SU-DHL-6 (cell line): ENCODE data around the gene RIMBP2.

Source experiments
- EZH2phosphoT487 ChIP-seq: fragments of 200-600 bp; sonication (generic), shearing (Covaris generic); conservative IDR thresholded peaks from 2 replicates; pipeline ENCODE4 v1.6.1; 2018; ENCODE audit warnings: mild to moderate bottlenecking, antibody characterized with exemption, low read length, moderate library complexity, mixed read lengths
- TF ChIP-seq, protein P1 (sequence below): fragments of 200-600 bp; sonication (generic); IDR thresholded peaks from one replicate; pipeline ENCODE4 v1.5.1; 2017; ENCODE audit warnings: antibody characterized with exemption, mild to moderate bottlenecking, low read length, moderate library complexity; ENCODE audit not compliant: insufficient read depth, poor library complexity, severe bottlenecking

DNA sequence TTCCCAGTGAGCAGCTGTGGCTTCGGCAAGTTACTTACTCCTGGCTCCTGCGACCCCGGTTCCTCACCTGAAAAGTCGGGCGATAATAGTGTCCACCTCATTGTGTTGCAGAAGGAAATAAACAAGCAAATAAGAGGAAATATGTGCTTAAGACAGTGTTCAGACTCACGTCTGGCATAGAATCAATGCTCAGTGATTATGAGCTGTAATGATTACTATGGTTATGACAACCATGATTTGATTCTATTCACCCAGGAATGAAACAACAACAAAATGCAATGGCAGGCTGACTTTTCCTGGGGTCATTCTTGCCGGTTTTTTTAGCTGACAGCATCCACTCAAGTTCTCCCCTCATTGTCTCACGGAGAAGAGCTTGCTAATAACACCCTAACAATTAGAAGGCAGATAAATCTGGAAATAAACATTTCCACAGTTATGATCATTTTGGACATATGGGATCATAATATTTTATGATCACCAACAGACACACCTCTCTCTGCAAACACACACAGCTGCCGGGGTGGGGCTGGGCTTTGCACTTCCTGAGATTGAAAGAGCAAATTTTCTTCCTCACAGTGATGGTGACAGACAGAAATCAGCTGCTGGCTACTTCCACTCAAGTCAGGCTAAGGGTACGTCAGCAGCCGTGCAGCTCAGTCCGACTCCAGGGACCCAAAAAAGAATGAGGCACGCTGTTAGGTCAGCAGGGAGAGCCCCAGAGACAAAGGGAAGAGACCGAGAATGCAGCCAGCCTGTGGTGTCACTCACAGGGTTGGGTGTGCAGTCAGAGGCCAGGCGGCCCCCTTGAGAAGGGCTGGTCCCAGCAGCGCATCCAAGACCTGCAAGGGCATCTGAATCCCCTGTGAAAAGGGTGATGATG lies 158.0 kb downstream of the RIMBP2 start:
- TF ChIP-seq, protein P1, sequence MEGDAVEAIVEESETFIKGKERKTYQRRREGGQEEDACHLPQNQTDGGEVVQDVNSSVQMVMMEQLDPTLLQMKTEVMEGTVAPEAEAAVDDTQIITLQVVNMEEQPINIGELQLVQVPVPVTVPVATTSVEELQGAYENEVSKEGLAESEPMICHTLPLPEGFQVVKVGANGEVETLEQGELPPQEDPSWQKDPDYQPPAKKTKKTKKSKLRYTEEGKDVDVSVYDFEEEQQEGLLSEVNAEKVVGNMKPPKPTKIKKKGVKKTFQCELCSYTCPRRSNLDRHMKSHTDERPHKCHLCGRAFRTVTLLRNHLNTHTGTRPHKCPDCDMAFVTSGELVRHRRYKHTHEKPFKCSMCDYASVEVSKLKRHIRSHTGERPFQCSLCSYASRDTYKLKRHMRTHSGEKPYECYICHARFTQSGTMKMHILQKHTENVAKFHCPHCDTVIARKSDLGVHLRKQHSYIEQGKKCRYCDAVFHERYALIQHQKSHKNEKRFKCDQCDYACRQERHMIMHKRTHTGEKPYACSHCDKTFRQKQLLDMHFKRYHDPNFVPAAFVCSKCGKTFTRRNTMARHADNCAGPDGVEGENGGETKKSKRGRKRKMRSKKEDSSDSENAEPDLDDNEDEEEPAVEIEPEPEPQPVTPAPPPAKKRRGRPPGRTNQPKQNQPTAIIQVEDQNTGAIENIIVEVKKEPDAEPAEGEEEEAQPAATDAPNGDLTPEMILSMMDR, result no peak
- no peak for TF ChIP-seq EZH2phosphoT487
